ENCODE data around the gene CST4.

DNA sequence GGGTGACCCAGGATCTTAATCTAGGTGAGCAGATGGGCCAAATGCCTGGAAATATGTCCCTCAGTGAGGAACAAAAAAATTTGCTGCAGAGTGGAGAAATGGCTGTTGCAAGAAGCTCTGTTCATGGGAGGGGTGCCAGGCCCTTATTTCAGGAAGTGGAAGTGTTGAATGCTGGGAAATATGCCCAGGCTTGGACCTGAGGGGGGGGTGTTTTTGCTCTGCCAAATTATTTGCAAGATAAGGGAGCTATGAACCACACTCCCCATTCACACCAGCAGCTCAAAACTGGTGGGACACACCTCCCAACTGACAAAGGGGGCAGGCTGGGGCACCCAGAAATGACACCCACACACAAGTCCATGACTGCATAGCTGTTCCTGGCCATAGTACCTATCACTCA lies 8.7 kb downstream of the CST4 start:
- TF ChIP-seq POLR2A (IDR thresholded peaks at IDR 0.05; ENCODE audit: low read depth, low read length) = no peak
- TF ChIP-seq POLR2AphosphoS5 (IDR thresholded peaks at IDR 0.05; ENCODE audit: low read depth, low read length) = no peak
- TF ChIP-seq TAF1 (IDR thresholded peaks at IDR 0.05; ENCODE audit: low read depth, low read length) = no peak
- TF ChIP-seq SPI1 (IDR thresholded peaks at IDR 0.05; ENCODE audit: low read depth, low read length) = no peak

Data from GM12891 (cell line).